Activated CD8-positive, alpha-beta memory T cell treated with anti-CD3 and anti-CD28 coated beads, Interleukin-2, amount 50 U/mL, for 4 hours (primary cell): Measurements from ENCODE around the gene DEFB124.
A peak's percentile ranks its signal among the peaks of the same experiment; 100 is the strongest.
"Not testable (repeated sequence)": the region's sequence is repeated elsewhere in the genome, so short reads cannot be mapped to it uniquely, and the experiment has no call there.

Source experiments
- DNase-seq: peaks from one replicate; pipeline ENCODE4 v3.0.0-alpha.2; 2020

Gene DEFB124

GRCh38 chr20:31474758-31475427 is at the start of gene DEFB124, which contains the start of gene REM1:
DEFB124 (minus strand) TSS chr20:31475127; CDS start chr20:31473013, 2,114 bp downstream.
REM1 (plus strand) TSS chr20:31475288; CDS start chr20:31476446, 1,158 bp downstream.
- no peak for DNase-seq

GRCh38 chr20:31523361-31524283 is 48.7 kb upstream of the DEFB124 start:
- no peak for DNase-seq

GRCh38 chr20:31522731-31523130 is 47.8 kb upstream of the DEFB124 start:
- DNase-seq, result no peak

GRCh38 chr20:31521267-31521666 is 46.3 kb upstream of the DEFB124 start:
- not testable (repeated sequence) for DNase-seq

- DNase-seq, result no peak
Observed at GRCh38 chr20:31517373-31517772, 42.4 kb upstream of the DEFB124 start.

GRCh38 chr20:31516651-31517050 is 41.7 kb upstream of the DEFB124 start:
- no peak for DNase-seq

GRCh38 chr20:31516166-31516565 is 41.2 kb upstream of the DEFB124 start:
- no peak for DNase-seq

GRCh38 chr20:31515775-31516107 is 40.8 kb upstream of the DEFB124 start:
- no peak for DNase-seq

- no peak for DNase-seq
Observed at GRCh38 chr20:31515072-31515774, 40.3 kb upstream of the DEFB124 start.

- peak; percentile 87 for DNase-seq
Observed at GRCh38 chr20:31514154-31515071, 39.5 kb upstream of the DEFB124 start, which contains the start of gene HM13. HM13 (plus strand) TSS chr20:31514442; CDS start chr20:31514552, 110 bp downstream.

GRCh38 chr20:31508517-31509244 is 33.8 kb upstream of the DEFB124 start:
- DNase-seq, result no peak

GRCh38 chr20:31505903-31506302 is 31.0 kb upstream of the DEFB124 start:
- DNase-seq, result no peak

- DNase-seq, result peak; percentile 79
Observed at GRCh38 chr20:31502884-31503673, 28.2 kb upstream of the DEFB124 start.

GRCh38 chr20:31500527-31500926 is 25.6 kb upstream of the DEFB124 start:
- no peak for DNase-seq

GRCh38 chr20:31497838-31498540 is 23.1 kb upstream of the DEFB124 start:
- no peak for DNase-seq

GRCh38 chr20:31496761-31497295 is 21.9 kb upstream of the DEFB124 start:
- DNase-seq, result no peak

GRCh38 chr20:31494131-31494530 is 19.2 kb upstream of the DEFB124 start:
- no peak for DNase-seq

- no peak for DNase-seq
Observed at GRCh38 chr20:31490752-31491151, 15.8 kb upstream of the DEFB124 start.

- no peak for DNase-seq
Observed at GRCh38 chr20:31489152-31489551, 14.2 kb upstream of the DEFB124 start.

GRCh38 chr20:31488115-31488514 is 13.2 kb upstream of the DEFB124 start:
- no peak for DNase-seq
